ENCODE data around the gene ADAM10. TPM values are rescaled to one million over a fixed set of nuclear protein-coding genes. Genes with fewer than 3 reads are reported as not detected.

The ADAM10 gene
- total RNA-seq, 4 donors from 2014 or later = 51.6 to 111 (median 63.3) TPM

GRCh38 chr15:58694641-58695398 is 54.7 kb downstream of the ADAM10 start:
- ATAC-seq (ENCODE audit: low FRiP score) (no peak), DNase-seq (ENCODE audit: low spot score) (no peak)
- TF ChIP-seq CTCF (IDR thresholded peaks at IDR 0.05) = no peak

- TF ChIP-seq CTCF (IDR thresholded peaks at IDR 0.05) = no peak
- DNase-seq (ENCODE audit: low spot score) (no peak), ATAC-seq (ENCODE audit: low FRiP score) (no peak)
Observed at GRCh38 chr15:58690703-58691102, 58.8 kb downstream of the ADAM10 start.

GRCh38 chr15:58689646-58690045 is 59.9 kb downstream of the ADAM10 start:
- no peak for DNase-seq (ENCODE audit: low spot score)
- no peak for TF ChIP-seq CTCF (IDR thresholded peaks at IDR 0.05)
- ATAC-seq (ENCODE audit: low FRiP score) = no peak

GRCh38 chr15:58686286-58686685 is 63.2 kb downstream of the ADAM10 start:
- no peak for DNase-seq (ENCODE audit: low spot score)
- no peak for ATAC-seq (ENCODE audit: low FRiP score)
- TF ChIP-seq CTCF (IDR thresholded peaks at IDR 0.05) = no peak

- ATAC-seq (ENCODE audit: low FRiP score) = no peak
- DNase-seq (ENCODE audit: low spot score) = no peak
- no peak for TF ChIP-seq CTCF (IDR thresholded peaks at IDR 0.05)
Observed at GRCh38 chr15:58684751-58685150, 64.8 kb downstream of the ADAM10 start.

GRCh38 chr15:58684036-58684710 is 65.3 kb downstream of the ADAM10 start:
- ATAC-seq (ENCODE audit: low FRiP score) (no peak), DNase-seq (ENCODE audit: low spot score) (no peak)
- no peak for TF ChIP-seq CTCF (IDR thresholded peaks at IDR 0.05)

GRCh38 chr15:58682234-58682633 is 67.3 kb downstream of the ADAM10 start:
- ATAC-seq (ENCODE audit: low FRiP score) (no peak), DNase-seq (ENCODE audit: low spot score) (no peak)
- no peak for TF ChIP-seq CTCF (IDR thresholded peaks at IDR 0.05)
